ENCODE results near the gene VSIG10.
"Not testable (repeated sequence)": the region's sequence is repeated elsewhere in the genome, so short reads cannot be mapped to it uniquely, and the experiment has no call there.

VSIG10 gene

GRCh38 chr12:118033902-118034301, 69.9 kb downstream of the VSIG10 start:
- DNase-seq (ENCODE audit: low spot score), result no peak

DNA sequence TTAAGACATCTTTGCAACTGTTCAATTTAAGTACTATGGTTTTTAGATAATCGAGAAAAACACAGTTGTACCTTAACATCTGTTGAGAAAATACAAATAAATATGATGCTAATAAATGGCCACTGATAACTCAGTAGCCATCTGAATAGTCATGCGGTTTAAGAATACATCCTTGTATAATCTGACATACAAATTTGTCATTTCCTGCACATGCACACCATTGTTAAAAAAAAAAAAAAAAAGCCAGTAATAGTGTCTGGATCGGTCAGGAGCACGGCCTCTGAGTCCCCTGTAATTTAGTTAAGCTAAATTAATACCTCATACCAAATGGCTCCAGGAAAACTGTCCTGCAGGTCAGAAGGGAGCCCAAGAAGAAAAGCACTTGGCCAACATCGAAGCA, 70.5 kb downstream of the VSIG10 start:
- no peak for DNase-seq (ENCODE audit: low spot score)

DNA sequence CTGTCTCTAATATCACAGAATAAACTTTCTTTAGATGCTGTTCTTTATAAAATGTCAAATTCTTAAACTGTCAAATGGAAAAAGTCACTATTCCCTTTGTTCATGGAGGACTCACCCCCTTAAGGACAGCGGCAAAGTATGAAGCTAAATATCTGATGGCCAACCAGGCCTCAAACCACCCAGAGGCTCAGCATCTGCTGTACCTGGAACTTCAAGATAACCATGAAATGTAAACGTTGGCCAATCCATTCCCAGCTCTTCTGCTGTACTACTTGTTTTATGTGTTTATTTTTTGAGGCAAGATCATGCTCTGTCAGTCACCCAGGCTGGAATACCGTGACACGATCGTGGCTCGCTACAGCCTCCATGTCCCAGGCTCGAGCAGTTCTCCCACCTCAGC, 71.6 kb downstream of the VSIG10 start:
- DNase-seq (ENCODE audit: low spot score), result no peak

DNA sequence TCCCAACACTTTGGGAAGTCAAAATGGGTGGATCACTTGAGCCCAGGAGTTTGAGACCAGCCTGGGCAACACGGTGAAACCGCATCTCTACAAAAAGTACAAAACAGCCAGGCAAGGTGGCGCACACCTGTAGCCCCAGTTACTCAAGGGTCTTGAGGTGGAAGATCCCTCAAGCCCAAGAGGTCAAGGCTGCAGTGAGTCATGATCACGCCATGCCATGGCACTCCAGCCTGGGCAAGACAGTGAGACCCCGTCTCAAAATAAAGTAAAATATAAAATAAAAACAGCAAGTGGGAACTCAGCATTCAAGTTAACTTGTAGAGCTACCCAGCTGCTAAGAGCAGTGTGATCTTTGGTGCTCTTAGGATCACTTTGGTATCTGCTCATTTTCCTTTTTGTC, 74.6 kb downstream of the VSIG10 start:
- no peak for DNase-seq (ENCODE audit: low spot score)

DNA sequence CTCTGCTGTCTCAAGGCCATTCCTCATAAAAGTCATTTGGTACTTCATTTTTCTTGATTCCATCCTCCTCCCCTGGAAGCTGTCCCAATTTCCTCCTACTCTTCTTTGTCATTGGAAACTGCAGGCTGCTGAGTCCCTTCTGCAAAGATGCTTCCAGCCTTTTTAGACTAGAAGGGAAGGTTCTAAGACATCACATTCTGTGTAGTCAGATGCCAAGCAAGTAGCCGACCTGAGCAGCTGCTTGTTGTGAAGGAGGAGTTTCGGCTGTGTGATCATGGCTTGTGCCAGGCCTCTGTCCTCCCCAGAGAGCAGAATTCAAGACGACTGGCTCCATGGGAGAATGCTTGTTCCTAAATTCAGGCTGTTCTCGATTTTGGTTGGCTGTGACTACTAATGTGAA, 78.6 kb downstream of the VSIG10 start:
- DNase-seq (ENCODE audit: low spot score), result no peak

DNA sequence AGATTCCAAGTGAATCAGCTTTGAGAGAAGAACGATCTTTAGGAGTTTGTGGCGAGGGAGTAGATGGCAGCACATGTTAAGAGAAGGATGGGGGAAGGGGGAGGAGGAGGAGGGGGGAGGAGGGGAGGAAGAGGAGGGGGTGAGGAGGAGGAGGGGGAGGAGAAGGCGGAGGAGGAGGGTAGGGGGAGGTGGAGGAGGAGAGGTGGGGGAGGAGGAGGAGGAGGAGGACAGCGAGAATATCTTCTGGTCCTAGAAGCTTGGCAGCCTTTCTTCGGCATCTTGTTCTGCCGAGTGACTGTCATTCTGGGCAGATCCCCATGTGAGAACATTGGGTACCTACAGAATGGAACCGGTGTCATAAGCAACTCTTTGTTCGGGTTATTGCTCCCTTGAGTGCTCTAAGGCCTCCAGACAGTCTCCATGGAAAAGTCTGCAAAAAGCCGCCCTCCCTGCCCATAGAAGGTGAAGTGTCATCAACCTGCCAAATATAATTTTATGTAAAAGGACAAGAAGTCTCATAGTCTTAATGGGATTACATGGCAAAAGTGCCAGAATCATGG, 80.4 kb downstream of the VSIG10 start:
- no peak for DNase-seq (ENCODE audit: low spot score)

DNA sequence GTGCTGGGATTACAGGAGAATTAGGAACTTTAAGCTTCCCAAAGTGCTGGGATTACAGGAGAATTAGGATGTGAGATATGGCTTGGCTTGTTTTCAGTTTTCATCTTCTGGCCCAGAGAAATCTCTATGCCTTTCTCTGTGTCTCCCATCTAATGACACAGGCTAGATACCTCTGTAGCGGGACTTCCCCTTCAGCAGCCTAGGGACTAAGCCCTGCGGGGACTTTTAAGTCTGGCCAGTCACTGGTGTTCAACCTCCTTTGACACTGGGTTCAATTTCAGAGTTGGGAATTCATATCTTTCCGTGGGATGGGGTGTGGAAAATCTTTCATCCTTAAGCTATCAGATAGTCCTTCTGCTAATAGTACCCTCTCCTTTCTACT, 81.1 kb downstream of the VSIG10 start:
- DNase-seq (ENCODE audit: low spot score), result no peak

- not testable (repeated sequence) for DNase-seq (ENCODE audit: low spot score)
Measured at GRCh38 chr12:118022097-118022727, 81.6 kb downstream of the VSIG10 start.

GRCh38 chr12:118020036-118020435, 83.8 kb downstream of the VSIG10 start:
- DNase-seq (ENCODE audit: low spot score), result no peak

DNA sequence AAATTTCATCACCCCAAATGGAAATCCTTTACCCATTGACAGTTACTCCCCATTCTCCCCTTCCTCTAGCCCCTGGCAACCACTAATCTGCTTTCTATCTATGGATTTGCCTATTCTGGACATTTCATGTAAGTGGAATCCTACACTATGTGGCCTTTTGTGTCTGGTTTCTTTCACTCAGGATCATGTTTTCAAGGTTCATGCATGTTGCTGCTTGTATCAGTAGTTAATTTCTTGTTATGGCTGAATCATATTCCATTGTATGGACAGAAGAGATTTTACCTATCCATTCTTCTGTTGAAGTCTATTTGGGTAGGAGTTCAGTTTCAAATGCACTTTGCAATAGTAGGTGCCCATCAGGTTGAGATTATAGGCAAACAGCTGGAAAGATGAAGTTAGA, 85.9 kb downstream of the VSIG10 start:
- DNase-seq (ENCODE audit: low spot score), result no peak

DNA sequence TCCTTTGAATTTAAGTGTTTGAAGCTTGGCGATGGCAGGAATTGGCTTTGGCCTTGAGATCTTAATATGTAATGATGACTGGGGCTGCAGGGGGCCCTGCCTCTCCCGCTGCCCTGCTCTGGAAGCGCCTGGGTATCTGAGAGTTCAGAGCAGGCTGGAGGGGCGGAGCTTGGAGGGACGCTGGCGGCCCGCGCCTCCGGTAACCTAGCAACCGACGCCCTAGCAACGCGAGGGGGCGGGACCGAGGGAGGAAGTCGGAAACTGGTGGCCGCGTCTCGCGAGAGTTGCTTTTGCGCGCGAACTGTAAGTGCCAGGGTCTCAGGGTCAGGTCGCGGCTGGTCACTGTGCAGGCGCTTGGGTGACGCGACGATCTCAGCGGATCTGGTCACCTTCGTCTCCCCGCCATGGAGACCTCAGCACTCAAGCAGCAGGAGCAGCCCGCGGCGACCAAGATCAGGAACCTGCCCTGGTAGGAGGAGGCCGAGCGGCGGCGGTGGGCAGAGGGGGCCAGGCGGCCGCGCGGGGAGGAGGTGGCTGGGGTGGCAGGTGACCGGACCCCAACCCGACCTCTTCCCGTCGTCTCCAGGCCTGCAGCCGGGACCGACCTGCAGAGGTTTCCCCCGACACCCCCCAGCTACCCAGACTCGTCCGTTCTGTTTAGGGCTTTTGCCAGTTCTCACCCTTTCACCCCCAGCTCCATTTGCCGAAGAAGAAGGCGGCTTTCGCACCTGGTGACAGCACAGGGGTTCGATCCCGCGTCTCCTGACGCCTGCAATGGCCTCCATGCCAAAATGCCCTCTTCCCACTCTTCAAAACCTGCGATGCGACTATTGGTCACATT, 87.2 kb downstream of the VSIG10 start, which contains the start of gene RFC5:
Gene RFC5, plus strand, starts transcription at position 280 of the 841 bp plus-strand sequence. Its CDS starts 125 bp downstream, at position 405.
- peak; percentile 97 for DNase-seq (ENCODE audit: low spot score)

DNA sequence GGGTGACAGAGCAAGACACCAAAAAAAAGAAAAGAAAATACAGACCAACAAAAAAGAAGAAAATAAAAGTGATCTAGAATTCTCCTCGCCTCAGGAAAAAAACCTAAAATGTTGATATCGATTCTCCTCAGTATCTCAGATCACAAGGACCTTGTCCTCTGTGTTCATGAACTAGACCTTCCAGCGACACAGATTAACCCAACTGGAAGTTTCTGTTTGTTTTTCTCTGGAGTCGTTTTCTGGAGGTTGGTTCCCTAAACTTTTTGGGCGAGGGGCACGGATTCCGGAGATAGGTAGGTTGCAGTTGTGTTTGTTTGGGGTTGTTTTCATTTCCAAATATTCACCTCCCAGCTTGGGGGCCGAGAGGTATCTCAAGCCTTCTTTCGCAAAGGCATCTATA, 87.9 kb downstream of the VSIG10 start:
- DNase-seq (ENCODE audit: low spot score), result no peak

- no peak for DNase-seq (ENCODE audit: low spot score)
Measured at GRCh38 chr12:118015306-118015705, 88.5 kb downstream of the VSIG10 start.
